ENCODE measurements around the gene GRID2.

Gene GRID2

GRCh38 chr4:93168053-93168452, 864.3 kb downstream of the GRID2 start:
- TF ChIP-seq TAF1 (IDR thresholded peaks at IDR 0.05; ENCODE audit: borderline replicate concordance, insufficient read depth, low read length) (no peak), REST (IDR thresholded peaks at IDR 0.05; ENCODE audit: insufficient read depth in 1 of 2, low read depth in 2 of 2, low read length in 2 of 2) (no peak), SIN3A (IDR thresholded peaks at IDR 0.05; ENCODE audit: borderline replicate concordance, insufficient read depth, low read length) (no peak), FOXP2 (optimal IDR thresholded peaks at IDR 0.05; ENCODE audit: borderline replicate concordance, extremely low read depth, extremely low read length, insufficient read depth) (no peak), POLR2AphosphoS5 (IDR thresholded peaks at IDR 0.05; ENCODE audit: low read depth, low read length) (no peak)

- TF ChIP-seq POLR2AphosphoS5 (IDR thresholded peaks at IDR 0.05; ENCODE audit: low read depth, low read length) (no peak), SIN3A (IDR thresholded peaks at IDR 0.05; ENCODE audit: borderline replicate concordance, insufficient read depth, low read length) (no peak), REST (IDR thresholded peaks at IDR 0.05; ENCODE audit: insufficient read depth in 1 of 2, low read depth in 2 of 2, low read length in 2 of 2) (no peak), TAF1 (IDR thresholded peaks at IDR 0.05; ENCODE audit: borderline replicate concordance, insufficient read depth, low read length) (no peak), FOXP2 (optimal IDR thresholded peaks at IDR 0.05; ENCODE audit: borderline replicate concordance, extremely low read depth, extremely low read length, insufficient read depth) (no peak)
Observed at GRCh38 chr4:93169966-93170365, 866.2 kb downstream of the GRID2 start.

GRCh38 chr4:93174598-93174997, 870.8 kb downstream of the GRID2 start:
- TF ChIP-seq REST (IDR thresholded peaks at IDR 0.05; ENCODE audit: insufficient read depth in 1 of 2, low read depth in 2 of 2, low read length in 2 of 2) (no peak), SIN3A (IDR thresholded peaks at IDR 0.05; ENCODE audit: borderline replicate concordance, insufficient read depth, low read length) (no peak), POLR2AphosphoS5 (IDR thresholded peaks at IDR 0.05; ENCODE audit: low read depth, low read length) (no peak), TAF1 (IDR thresholded peaks at IDR 0.05; ENCODE audit: borderline replicate concordance, insufficient read depth, low read length) (no peak), FOXP2 (optimal IDR thresholded peaks at IDR 0.05; ENCODE audit: borderline replicate concordance, extremely low read depth, extremely low read length, insufficient read depth) (no peak)

GRCh38 chr4:93178279-93178678, 874.5 kb downstream of the GRID2 start:
- no peak for TF ChIP-seq TAF1 (IDR thresholded peaks at IDR 0.05; ENCODE audit: borderline replicate concordance, insufficient read depth, low read length)
- TF ChIP-seq REST (IDR thresholded peaks at IDR 0.05; ENCODE audit: insufficient read depth in 1 of 2, low read depth in 2 of 2, low read length in 2 of 2): no peak
- no peak for TF ChIP-seq POLR2AphosphoS5 (IDR thresholded peaks at IDR 0.05; ENCODE audit: low read depth, low read length)
- TF ChIP-seq FOXP2 (optimal IDR thresholded peaks at IDR 0.05; ENCODE audit: borderline replicate concordance, extremely low read depth, extremely low read length, insufficient read depth): no peak
- TF ChIP-seq SIN3A (IDR thresholded peaks at IDR 0.05; ENCODE audit: borderline replicate concordance, insufficient read depth, low read length): no peak

GRCh38 chr4:93179044-93179443, 875.3 kb downstream of the GRID2 start:
- TF ChIP-seq POLR2AphosphoS5 (IDR thresholded peaks at IDR 0.05; ENCODE audit: low read depth, low read length) (no peak), REST (IDR thresholded peaks at IDR 0.05; ENCODE audit: insufficient read depth in 1 of 2, low read depth in 2 of 2, low read length in 2 of 2) (no peak)
